Measurements from ENCODE around the gene CGRRF1. TPM values are rescaled to one million over a fixed set of nuclear protein-coding genes. Genes with fewer than 3 reads are reported as not detected.
A peak's percentile ranks its signal among the peaks of the same experiment; 100 is the strongest.

CGRRF1 gene
- total RNA-seq, 1 experiment from 2014 or later: 14.1 TPM

GRCh38 chr14:54567224-54567638 lies 57.5 kb downstream of the CGRRF1 start:
- Histone ChIP-seq H3K9me3 (ENCODE audit: control insufficient read depth, insufficient read depth, low read depth, low read length) (no peaks in the 10 kb centered on the region; the same call in 1 of the 2 replicates), H3K36me3 (ENCODE audit: control insufficient read depth, insufficient read depth, low read length) (no peaks in the 10 kb centered on the region), H3K27ac (ENCODE audit: low read length) (peak overlapping the region; percentile 84), H3K4me3 (ENCODE audit: low read depth in 2 of 2, low read length in 2 of 2) (peak overlapping the region; percentile 64 to 79), H3K27me3 (ENCODE audit: control insufficient read depth, insufficient read depth, low read length) (no peaks in the 10 kb centered on the region), H3K4me1 (ENCODE audit: control insufficient read depth, insufficient read depth, low read length) (peaks cover 22% of the 10 kb centered on the region)
- no peak for ATAC-seq
- intact Hi-C loops (cut with micrococcal nuclease; ENCODE audit: unreplicated experiment) (loop anchor here (5.0 to 10.0 kb wide), 3 partner anchors 70 to 328 kb away; no protein-coding TSS in a partner anchor), in situ Hi-C loops (cut with HindIII; ENCODE audit: low pct_unique_long_range_greater_than_20kb, low sequenced_read_pairs) (no loop called here)
- no TSS peak for BruUV-seq (replicated peaks)
- TF ChIP-seq SIN3A (IDR thresholded peaks at IDR 0.05; ENCODE audit: borderline replicate concordance, insufficient read depth, low read depth, low read length) (0 out of 2 replicates have a peak, but pooled peaks have one; percentile 21), REST (IDR thresholded peaks at IDR 0.05; ENCODE audit: insufficient read depth in 1 of 2, low read depth in 2 of 2, low read length in 1 of 2) (no peak)
- CTCF ChIA-PET: interaction anchor here (0.6 to 1.0 kb wide), 3 partner anchors 76 to 225 kb away, joined by 3 read pairs; no protein-coding TSS in a partner anchor
- POLR2A ChIA-PET: interaction anchor here (0.6 kb wide), 1 partner anchor 120 kb away, joined by 3 read pairs; no protein-coding TSS in a partner anchor
- no peak for DNase-seq (ENCODE audit: low read depth, low spot score)

DNA sequence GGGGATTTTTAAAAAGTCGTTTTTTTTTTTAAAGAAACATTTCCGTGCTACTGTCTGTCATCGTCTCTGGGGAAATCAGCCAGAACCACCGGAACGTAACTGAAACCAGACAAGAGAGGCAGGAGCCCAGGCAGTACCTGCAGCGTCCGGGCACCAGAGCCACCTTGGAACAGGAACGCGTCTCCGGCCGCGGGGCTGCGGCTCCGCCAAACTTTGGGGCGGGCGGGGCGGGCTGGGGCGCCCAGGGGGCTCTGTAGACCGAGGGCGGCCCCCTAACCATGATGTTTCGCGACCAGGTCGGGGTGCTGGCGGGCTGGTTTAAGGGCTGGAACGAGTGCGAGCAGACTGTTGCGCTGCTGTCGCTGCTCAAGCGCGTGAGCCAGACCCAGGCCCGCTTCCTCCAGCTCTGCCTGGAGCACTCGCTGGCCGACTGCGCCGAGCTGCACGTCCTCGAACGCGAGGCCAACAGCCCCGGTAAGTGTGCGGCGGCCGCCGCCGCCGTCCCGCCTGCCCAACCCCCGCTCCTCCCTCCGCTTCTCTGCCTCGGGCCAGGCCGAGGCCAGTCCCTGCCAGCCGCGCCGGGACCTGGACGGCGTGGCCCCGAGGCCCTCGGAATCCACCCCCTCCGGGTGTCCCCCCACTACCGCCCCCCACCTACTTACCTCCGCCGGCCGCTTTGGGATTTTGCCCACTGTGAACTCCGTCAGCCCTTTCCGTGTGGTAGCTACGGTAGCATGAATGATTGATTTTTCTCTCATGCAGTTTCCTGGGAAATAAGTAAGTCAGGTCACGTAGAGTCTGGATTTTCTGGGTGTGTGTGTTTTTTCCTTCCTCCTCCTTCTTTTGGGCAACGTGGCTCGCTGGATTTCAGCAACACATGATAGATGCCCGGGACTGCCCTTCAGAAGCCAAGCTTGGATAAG lies 58.2 kb downstream of the CGRRF1 start:
- Histone ChIP-seq H3K4me1 (ENCODE audit: control insufficient read depth, insufficient read depth, low read length) (peaks cover 22% of the 10 kb centered on the region), H3K36me3 (ENCODE audit: control insufficient read depth, insufficient read depth, low read length) (no peaks in the 10 kb centered on the region), H3K9me3 (ENCODE audit: control insufficient read depth, insufficient read depth, low read depth, low read length) (no peaks in the 10 kb centered on the region; the same call in 1 of the 2 replicates), H3K4me3 (ENCODE audit: low read depth in 2 of 2, low read length in 2 of 2) (peak overlapping the region; percentile 64 to 79), H3K27me3 (ENCODE audit: control insufficient read depth, insufficient read depth, low read length) (no peaks in the 10 kb centered on the region), H3K27ac (ENCODE audit: low read length) (peak overlapping the region; percentile 84)
- POLR2A ChIA-PET: interaction anchor here (0.5 to 0.7 kb wide), 5 partner anchors 9 to 122 kb away, joined by 3 to 10 read pairs (median 6); no protein-coding TSS in a partner anchor
- peak; percentile 13 for ATAC-seq
- no TSS peak for BruUV-seq (replicated peaks)
- intact Hi-C loops (cut with micrococcal nuclease; ENCODE audit: unreplicated experiment) (loop anchor here (2.0 to 10.0 kb wide), 4 partner anchors 69 to 327 kb away; no protein-coding TSS in a partner anchor), in situ Hi-C loops (cut with HindIII; ENCODE audit: low pct_unique_long_range_greater_than_20kb, low sequenced_read_pairs) (no loop called here)
- TF ChIP-seq TCF7L2 (IDR thresholded peaks at IDR 0.05; ENCODE audit: low read depth, low read length): no peak
- TF ChIP-seq, protein P1, sequence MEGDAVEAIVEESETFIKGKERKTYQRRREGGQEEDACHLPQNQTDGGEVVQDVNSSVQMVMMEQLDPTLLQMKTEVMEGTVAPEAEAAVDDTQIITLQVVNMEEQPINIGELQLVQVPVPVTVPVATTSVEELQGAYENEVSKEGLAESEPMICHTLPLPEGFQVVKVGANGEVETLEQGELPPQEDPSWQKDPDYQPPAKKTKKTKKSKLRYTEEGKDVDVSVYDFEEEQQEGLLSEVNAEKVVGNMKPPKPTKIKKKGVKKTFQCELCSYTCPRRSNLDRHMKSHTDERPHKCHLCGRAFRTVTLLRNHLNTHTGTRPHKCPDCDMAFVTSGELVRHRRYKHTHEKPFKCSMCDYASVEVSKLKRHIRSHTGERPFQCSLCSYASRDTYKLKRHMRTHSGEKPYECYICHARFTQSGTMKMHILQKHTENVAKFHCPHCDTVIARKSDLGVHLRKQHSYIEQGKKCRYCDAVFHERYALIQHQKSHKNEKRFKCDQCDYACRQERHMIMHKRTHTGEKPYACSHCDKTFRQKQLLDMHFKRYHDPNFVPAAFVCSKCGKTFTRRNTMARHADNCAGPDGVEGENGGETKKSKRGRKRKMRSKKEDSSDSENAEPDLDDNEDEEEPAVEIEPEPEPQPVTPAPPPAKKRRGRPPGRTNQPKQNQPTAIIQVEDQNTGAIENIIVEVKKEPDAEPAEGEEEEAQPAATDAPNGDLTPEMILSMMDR (IDR thresholded peaks at IDR 0.05): no peak
- TF ChIP-seq POLR2AphosphoS5 (IDR thresholded peaks at IDR 0.05; ENCODE audit: low read depth, low read length): no peak
- TF ChIP-seq SIN3A (IDR thresholded peaks at IDR 0.05; ENCODE audit: borderline replicate concordance, insufficient read depth, low read depth, low read length): no peak
- no peak for TF ChIP-seq REST (IDR thresholded peaks at IDR 0.05; ENCODE audit: insufficient read depth in 1 of 2, low read depth in 2 of 2, low read length in 1 of 2)
- CTCF ChIA-PET: interaction anchor here (1.0 kb wide), 1 partner anchor 225 kb away, joined by 3 read pairs; no protein-coding TSS in a partner anchor
- DNase-seq (ENCODE audit: low read depth, low spot score): no peak

All from Panc1 (cell line).